ENCODE data around the gene VAV1. TPM values are rescaled to one million over a fixed set of nuclear protein-coding genes. Genes with fewer than 3 reads are reported as not detected.

VAV1 gene
- polyA plus RNA-seq, 2 of the 4 experiments (the other 2 are of a cell fraction): 5.6 to 7.5 TPM

- ChIA-PET CTCF (interaction anchor here (1.0 to 2.2 kb wide), 2 partner anchors 10 to 85 kb away, joined by 3 to 10 read pairs; no protein-coding TSS in a partner anchor), POLR2A (no interaction called here)
- no peak for ATAC-seq
- no peak for DNase-seq (ENCODE audit: low read depth in 1 of 2, low spot score in 1 of 2)
- Histone ChIP-seq H3K4me2 (no peak overlapping the region), H3K4me3 (no peak overlapping the region), H3K27ac (no peak overlapping the region), H3K9me3 (no peaks in the 10 kb centered on the region), H3K4me1 (peaks cover 8% of the 10 kb centered on the region; the same call in 2 of the 3 replicates)
- WGBS (ENCODE audit: missing lambda C conversion rate): 69% methylated on average over 4 of the region's 4 CpGs
- TF ChIP-seq JUNB (IDR thresholded peaks at IDR 0.05) (no peak), EP300 (IDR thresholded peaks at IDR 0.05) (no peak), SMC3 (IDR thresholded peaks at IDR 0.05) (no peak), HDAC2 (IDR thresholded peaks at IDR 0.05) (no peak), POLR2AphosphoS2 (conservative IDR thresholded peaks at IDR 0.05; ENCODE audit: low read length) (no peak), NFE2L2 (conservative IDR thresholded peaks at IDR 0.05; ENCODE audit: low read length) (no peak), ZNF302 (CRISPR knock-in tag; IDR thresholded peaks at IDR 0.05) (no peak), SREBF2 (IDR thresholded peaks at IDR 0.05) (no peak), NR3C1 (IDR thresholded peaks at IDR 0.05) (no peak), CBX2 (IDR thresholded peaks at IDR 0.05; ENCODE audit: borderline replicate concordance, low read depth) (no peak), CHD4 (IDR thresholded peaks at IDR 0.05; ENCODE audit: borderline replicate concordance) (no peak), KDM5A (IDR thresholded peaks at IDR 0.05) (no peak), MYC (IDR thresholded peaks at IDR 0.05; ENCODE audit: borderline replicate concordance, low read length) (no peak), RAD21 (conservative IDR thresholded peaks at IDR 0.05 in 1 of 2, IDR thresholded peaks at IDR 0.05 in 1 of 2) (no peak)
- TF ChIP-seq, protein P1, sequence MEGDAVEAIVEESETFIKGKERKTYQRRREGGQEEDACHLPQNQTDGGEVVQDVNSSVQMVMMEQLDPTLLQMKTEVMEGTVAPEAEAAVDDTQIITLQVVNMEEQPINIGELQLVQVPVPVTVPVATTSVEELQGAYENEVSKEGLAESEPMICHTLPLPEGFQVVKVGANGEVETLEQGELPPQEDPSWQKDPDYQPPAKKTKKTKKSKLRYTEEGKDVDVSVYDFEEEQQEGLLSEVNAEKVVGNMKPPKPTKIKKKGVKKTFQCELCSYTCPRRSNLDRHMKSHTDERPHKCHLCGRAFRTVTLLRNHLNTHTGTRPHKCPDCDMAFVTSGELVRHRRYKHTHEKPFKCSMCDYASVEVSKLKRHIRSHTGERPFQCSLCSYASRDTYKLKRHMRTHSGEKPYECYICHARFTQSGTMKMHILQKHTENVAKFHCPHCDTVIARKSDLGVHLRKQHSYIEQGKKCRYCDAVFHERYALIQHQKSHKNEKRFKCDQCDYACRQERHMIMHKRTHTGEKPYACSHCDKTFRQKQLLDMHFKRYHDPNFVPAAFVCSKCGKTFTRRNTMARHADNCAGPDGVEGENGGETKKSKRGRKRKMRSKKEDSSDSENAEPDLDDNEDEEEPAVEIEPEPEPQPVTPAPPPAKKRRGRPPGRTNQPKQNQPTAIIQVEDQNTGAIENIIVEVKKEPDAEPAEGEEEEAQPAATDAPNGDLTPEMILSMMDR (IDR thresholded peaks at IDR 0.05): no peak
- TF ChIP-seq, protein P2, sequence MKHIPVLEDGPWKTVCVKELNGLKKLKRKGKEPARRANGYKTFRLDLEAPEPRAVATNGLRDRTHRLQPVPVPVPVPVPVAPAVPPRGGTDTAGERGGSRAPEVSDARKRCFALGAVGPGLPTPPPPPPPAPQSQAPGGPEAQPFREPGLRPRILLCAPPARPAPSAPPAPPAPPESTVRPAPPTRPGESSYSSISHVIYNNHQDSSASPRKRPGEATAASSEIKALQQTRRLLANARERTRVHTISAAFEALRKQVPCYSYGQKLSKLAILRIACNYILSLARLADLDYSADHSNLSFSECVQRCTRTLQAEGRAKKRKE (CRISPR knock-in tag; IDR thresholded peaks at IDR 0.05; ENCODE audit: low read depth): no peak
- TF ChIP-seq, protein P3, sequence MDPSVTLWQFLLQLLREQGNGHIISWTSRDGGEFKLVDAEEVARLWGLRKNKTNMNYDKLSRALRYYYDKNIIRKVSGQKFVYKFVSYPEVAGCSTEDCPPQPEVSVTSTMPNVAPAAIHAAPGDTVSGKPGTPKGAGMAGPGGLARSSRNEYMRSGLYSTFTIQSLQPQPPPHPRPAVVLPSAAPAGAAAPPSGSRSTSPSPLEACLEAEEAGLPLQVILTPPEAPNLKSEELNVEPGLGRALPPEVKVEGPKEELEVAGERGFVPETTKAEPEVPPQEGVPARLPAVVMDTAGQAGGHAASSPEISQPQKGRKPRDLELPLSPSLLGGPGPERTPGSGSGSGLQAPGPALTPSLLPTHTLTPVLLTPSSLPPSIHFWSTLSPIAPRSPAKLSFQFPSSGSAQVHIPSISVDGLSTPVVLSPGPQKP (IDR thresholded peaks at IDR 0.05; ENCODE audit: low read depth, low read length): no peak
- TF ChIP-seq, protein P4, sequence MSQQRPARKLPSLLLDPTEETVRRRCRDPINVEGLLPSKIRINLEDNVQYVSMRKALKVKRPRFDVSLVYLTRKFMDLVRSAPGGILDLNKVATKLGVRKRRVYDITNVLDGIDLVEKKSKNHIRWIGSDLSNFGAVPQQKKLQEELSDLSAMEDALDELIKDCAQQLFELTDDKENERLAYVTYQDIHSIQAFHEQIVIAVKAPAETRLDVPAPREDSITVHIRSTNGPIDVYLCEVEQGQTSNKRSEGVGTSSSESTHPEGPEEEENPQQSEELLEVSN (IDR thresholded peaks at IDR 0.05; ENCODE audit: borderline replicate concordance, low read depth): no peak
- TF ChIP-seq, protein P5, sequence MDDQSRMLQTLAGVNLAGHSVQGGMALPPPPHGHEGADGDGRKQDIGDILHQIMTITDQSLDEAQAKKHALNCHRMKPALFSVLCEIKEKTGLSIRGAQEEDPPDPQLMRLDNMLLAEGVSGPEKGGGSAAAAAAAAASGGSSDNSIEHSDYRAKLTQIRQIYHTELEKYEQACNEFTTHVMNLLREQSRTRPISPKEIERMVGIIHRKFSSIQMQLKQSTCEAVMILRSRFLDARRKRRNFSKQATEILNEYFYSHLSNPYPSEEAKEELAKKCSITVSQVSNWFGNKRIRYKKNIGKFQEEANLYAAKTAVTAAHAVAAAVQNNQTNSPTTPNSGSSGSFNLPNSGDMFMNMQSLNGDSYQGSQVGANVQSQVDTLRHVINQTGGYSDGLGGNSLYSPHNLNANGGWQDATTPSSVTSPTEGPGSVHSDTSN (IDR thresholded peaks at IDR 0.05): no peak
- FAIRE-seq: no peak
Observed at GRCh38 chr19:6779206-6779605, 6.7 kb downstream of the VAV1 start.

- no peak for FAIRE-seq
- Histone ChIP-seq H3K9me3 (no peaks in the 10 kb centered on the region), H3K4me1 (no peaks in the 10 kb centered on the region), H3K27ac (no peak overlapping the region), H3K4me2 (no peak overlapping the region), H3K4me3 (no peak overlapping the region)
- no peak for DNase-seq (ENCODE audit: low read depth in 1 of 2, low spot score in 1 of 2)
- no peak for ATAC-seq
- 72% methylated on average over 4 of the region's 4 CpGs for WGBS (ENCODE audit: missing lambda C conversion rate)
- POLR2A ChIA-PET: no interaction called here
- TF ChIP-seq EP300 (IDR thresholded peaks at IDR 0.05): no peak
- no peak for TF ChIP-seq KDM5A (IDR thresholded peaks at IDR 0.05)
- no peak for TF ChIP-seq CBX2 (IDR thresholded peaks at IDR 0.05; ENCODE audit: borderline replicate concordance, low read depth)
- no peak for TF ChIP-seq TFCP2L1 (CRISPR knock-in tag; IDR thresholded peaks at IDR 0.05)
- no peak for TF ChIP-seq HOXB13 (CRISPR knock-in tag; IDR thresholded peaks at IDR 0.05; ENCODE audit: low read depth)
- TF ChIP-seq, protein P5 (IDR thresholded peaks at IDR 0.05): no peak
- TF ChIP-seq, protein P3 (IDR thresholded peaks at IDR 0.05; ENCODE audit: low read depth, low read length): no peak
- TF ChIP-seq ZC3H11A (IDR thresholded peaks at IDR 0.05): no peak
- TF ChIP-seq FOSL2 (IDR thresholded peaks at IDR 0.05): no peak
- no peak for TF ChIP-seq FOSL2 (CRISPR knock-in tag; IDR thresholded peaks at IDR 0.05)
- TF ChIP-seq GATA3 (IDR thresholded peaks at IDR 0.05; ENCODE audit: borderline replicate concordance): no peak
- TF ChIP-seq POLR2AphosphoS2 (conservative IDR thresholded peaks at IDR 0.05; ENCODE audit: low read length): no peak
- TF ChIP-seq FOXS1 (CRISPR knock-in tag; IDR thresholded peaks at IDR 0.05): no peak
- CTCF ChIA-PET: no interaction called here
Observed at GRCh38 chr19:6787393-6787792, 14.9 kb downstream of the VAV1 start.

Measured in A549 (cell line).